Prostate gland (tissue), 2 donors: ENCODE data around the gene OR10A2.

ENCODE experiments used
- POLR2AphosphoS5 ChIP-seq: sonication (generic); formaldehyde crosslinking; IDR thresholded peaks from one replicate; pipeline ENCODE4 v1.6.1; 2017; ENCODE audit warnings: antibody characterized with exemption
- TF ChIP-seq, protein P1 (sequence below), 4 experiments: fragments of 200-600 bp in 2 of 4; fragments of 450-650 bp in 2 of 4; sonication (generic) in 2 of 4; IDR thresholded peaks; 1 replicate in 3 of 4; 2 replicates in 1 of 4; pipeline ENCODE4 v1.5.1; 2016 to 2019; ENCODE audit warnings: antibody characterized with exemption in 4 of 4, mild to moderate bottlenecking in 2 of 4, moderate library complexity in 2 of 4

DNA sequence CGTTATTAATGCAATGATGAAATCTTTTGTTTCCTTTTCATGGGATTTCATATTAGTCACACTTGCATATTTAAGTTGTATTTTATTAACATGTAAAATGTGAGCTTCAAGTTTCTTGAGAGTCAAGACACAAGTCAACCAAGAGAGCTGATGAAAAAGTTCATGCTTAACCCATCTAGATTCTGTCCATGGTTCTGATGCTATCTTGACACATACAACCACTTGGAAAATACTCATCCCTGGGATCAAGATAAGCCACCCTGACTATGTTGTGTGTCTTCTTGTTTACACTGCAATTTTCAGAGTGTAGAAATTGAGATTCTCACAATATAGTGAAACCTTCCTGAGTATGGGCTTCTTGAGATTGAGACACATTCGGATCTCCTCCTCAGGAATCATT is 12.9 kb downstream of the OR10A2 start:
- TF ChIP-seq, protein P1, sequence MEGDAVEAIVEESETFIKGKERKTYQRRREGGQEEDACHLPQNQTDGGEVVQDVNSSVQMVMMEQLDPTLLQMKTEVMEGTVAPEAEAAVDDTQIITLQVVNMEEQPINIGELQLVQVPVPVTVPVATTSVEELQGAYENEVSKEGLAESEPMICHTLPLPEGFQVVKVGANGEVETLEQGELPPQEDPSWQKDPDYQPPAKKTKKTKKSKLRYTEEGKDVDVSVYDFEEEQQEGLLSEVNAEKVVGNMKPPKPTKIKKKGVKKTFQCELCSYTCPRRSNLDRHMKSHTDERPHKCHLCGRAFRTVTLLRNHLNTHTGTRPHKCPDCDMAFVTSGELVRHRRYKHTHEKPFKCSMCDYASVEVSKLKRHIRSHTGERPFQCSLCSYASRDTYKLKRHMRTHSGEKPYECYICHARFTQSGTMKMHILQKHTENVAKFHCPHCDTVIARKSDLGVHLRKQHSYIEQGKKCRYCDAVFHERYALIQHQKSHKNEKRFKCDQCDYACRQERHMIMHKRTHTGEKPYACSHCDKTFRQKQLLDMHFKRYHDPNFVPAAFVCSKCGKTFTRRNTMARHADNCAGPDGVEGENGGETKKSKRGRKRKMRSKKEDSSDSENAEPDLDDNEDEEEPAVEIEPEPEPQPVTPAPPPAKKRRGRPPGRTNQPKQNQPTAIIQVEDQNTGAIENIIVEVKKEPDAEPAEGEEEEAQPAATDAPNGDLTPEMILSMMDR (IDR thresholded peaks at IDR 0.05), result no peak
- no peak for TF ChIP-seq POLR2AphosphoS5
